WTC11 (cell line): Measurements from ENCODE around the gene SERTAD3.

ENCODE experiments used
- CBFB ChIP-seq: sonication (generic); formaldehyde crosslinking; IDR thresholded peaks from 2 replicates; pipeline ENCODE4 v1.8.1; 2022; ENCODE audit warnings: mild to moderate bottlenecking, low read depth, missing genetic modification reagents
- CREB1 ChIP-seq: sonication (generic); formaldehyde crosslinking; IDR thresholded peaks from 2 replicates; pipeline ENCODE4 v1.8.0; 2023; ENCODE audit warnings: mild to moderate bottlenecking, missing genetic modification reagents
- CTCF ChIP-seq: fragments of 200-600 bp; IDR thresholded peaks from 2 replicates; pipeline ENCODE4 v1.8.0; 2022; ENCODE audit warnings: antibody characterized with exemption
- E2F1 ChIP-seq: sonication (generic); formaldehyde crosslinking; IDR thresholded peaks from 2 replicates; pipeline ENCODE4 v1.8.0; 2022; ENCODE audit warnings: mild to moderate bottlenecking, missing genetic modification reagents
- PREB ChIP-seq: sonication (generic); formaldehyde crosslinking; IDR thresholded peaks from 2 replicates; pipeline ENCODE4 v1.8.1; 2022; ENCODE audit warnings: mild to moderate bottlenecking, missing genetic modification reagents, moderate library complexity, borderline replicate concordance
- ZNF232 ChIP-seq: sonication (generic); formaldehyde crosslinking; IDR thresholded peaks from 2 replicates; pipeline ENCODE4 v1.8.0; 2022; ENCODE audit warnings: mild to moderate bottlenecking, missing genetic modification reagents

GRCh38 chr19:40421993-40422747, 22.0 kb downstream of the SERTAD3 start:
- TF ChIP-seq CREB1 (CRISPR knock-in tag) (no peak), CTCF (no peak), PREB (no peak), ZNF232 (CRISPR knock-in tag) (no peak), E2F1 (CRISPR knock-in tag) (no peak), CBFB (CRISPR knock-in tag) (no peak)
